HG02678 (cell line): ENCODE results near the gene CHCHD4.

Experiments used
- ATAC-seq: cut with Tn5 transposase; IDR thresholded peaks from one replicate; pipeline ENCODE4 v1.9.1; 2021; ENCODE audit warnings: mild to moderate bottlenecking, moderate library complexity; ENCODE audit not compliant: unreplicated experiment

CHCHD4 gene

GRCh38 chr3:14138109-14138877, 13.6 kb upstream of the CHCHD4 start:
- no peak for ATAC-seq

- ATAC-seq = no peak
Measured at GRCh38 chr3:14137445-14137844, 12.8 kb upstream of the CHCHD4 start.

GRCh38 chr3:14137004-14137403, 12.3 kb upstream of the CHCHD4 start:
- ATAC-seq = no peak

- ATAC-seq = no peak
Measured at GRCh38 chr3:14135581-14135980, 10.9 kb upstream of the CHCHD4 start.

GRCh38 chr3:14134291-14134690, 9.6 kb upstream of the CHCHD4 start:
- ATAC-seq = no peak

- ATAC-seq = no peak
Measured at GRCh38 chr3:14133876-14134275, 9.2 kb upstream of the CHCHD4 start.

GRCh38 chr3:14133188-14133800, 8.6 kb upstream of the CHCHD4 start:
- ATAC-seq = no peak

- no peak for ATAC-seq
Measured at GRCh38 chr3:14132689-14133088, 8.0 kb upstream of the CHCHD4 start.

GRCh38 chr3:14132120-14132519, 7.5 kb upstream of the CHCHD4 start:
- no peak for ATAC-seq

- ATAC-seq = no peak
Measured at GRCh38 chr3:14131134-14131533, 6.5 kb upstream of the CHCHD4 start.

- ATAC-seq = no peak
Measured at GRCh38 chr3:14130707-14131106, 6.0 kb upstream of the CHCHD4 start.

- ATAC-seq = no peak
Measured at GRCh38 chr3:14130230-14130629, 5.6 kb upstream of the CHCHD4 start.

GRCh38 chr3:14129296-14129695, 4.6 kb upstream of the CHCHD4 start:
- ATAC-seq = no peak

- no peak for ATAC-seq
Measured at GRCh38 chr3:14128724-14129123, 4.1 kb upstream of the CHCHD4 start.

- ATAC-seq = no peak
Measured at GRCh38 chr3:14127516-14128161, 3.0 kb upstream of the CHCHD4 start.

GRCh38 chr3:14126887-14127505, 2.3 kb upstream of the CHCHD4 start:
- no peak for ATAC-seq

- ATAC-seq = no peak
Measured at GRCh38 chr3:14126017-14126886, 1.6 kb upstream of the CHCHD4 start.

- ATAC-seq = peak; percentile 26
Measured at GRCh38 chr3:14125193-14126016, 735 bp upstream of the CHCHD4 start.

- peak; percentile 51 for ATAC-seq
Measured at GRCh38 chr3:14124223-14124614, 451 bp downstream of the CHCHD4 start.
